ENCODE data around the gene ARID1B.

ARID1B gene

GRCh38 chr6:156996265-156996664 lies 219.1 kb downstream of the ARID1B start (continued):
- TF ChIP-seq ZNF518A (tag by site-specific recombination; conservative IDR thresholded peaks at IDR 0.05; ENCODE audit: low read depth), result no peak
- TF ChIP-seq ZNF555 (tag by site-specific recombination; conservative IDR thresholded peaks at IDR 0.05), result no peak
- TF ChIP-seq TRIM28 (IDR thresholded peaks at IDR 0.05; ENCODE audit: borderline replicate concordance, low read length), result no peak
- TF ChIP-seq GLI2 (tag by site-specific recombination; IDR thresholded peaks at IDR 0.05; ENCODE audit: borderline replicate concordance, low read depth), result no peak
- no peak for TF ChIP-seq SALL2 (tag by site-specific recombination; IDR thresholded peaks at IDR 0.05; ENCODE audit: borderline replicate concordance)
- no peak for TF ChIP-seq ZNF701 (tag by site-specific recombination; IDR thresholded peaks at IDR 0.05)
- no peak for TF ChIP-seq ZNF549 (tag by site-specific recombination; IDR thresholded peaks at IDR 0.05)
- no peak for TF ChIP-seq ZNF530 (tag by site-specific recombination; IDR thresholded peaks at IDR 0.05; ENCODE audit: low read depth)
- TF ChIP-seq ZNF221 (tag by site-specific recombination; IDR thresholded peaks at IDR 0.05; ENCODE audit: borderline replicate concordance), result no peak
- TF ChIP-seq ZFHX2 (tag by site-specific recombination; conservative IDR thresholded peaks at IDR 0.05), result no peak
- no peak for TF ChIP-seq ZNF280D (tag by site-specific recombination; IDR thresholded peaks at IDR 0.05)
- no peak for TF ChIP-seq KLF17 (tag by site-specific recombination; IDR thresholded peaks at IDR 0.05)
- TF ChIP-seq ZNF174 (tag by site-specific recombination; IDR thresholded peaks at IDR 0.05), result no peak

GRCh38 chr6:156998794-156999330 lies 221.7 kb downstream of the ARID1B start:
- Histone ChIP-seq H3K36me3 (ENCODE audit: control insufficient read depth in 2 of 2, insufficient read depth in 1 of 2, low read length in 2 of 2) (no peaks in the 10 kb centered on the region), H3K27ac (ENCODE audit: extremely low read depth, low read depth, low read length) (no peak overlapping the region), H3K4me1 (ENCODE audit: control insufficient read depth, insufficient read depth, low read length) (no peaks in the 10 kb centered on the region; the same call in 1 of the 2 replicates), H3K4me3 (ENCODE audit: low read depth, low read length) (no peak overlapping the region), H3K9me3 (ENCODE audit: control insufficient read depth, insufficient read depth, low read depth, low read length) (no peaks in the 10 kb centered on the region)
- CTCF ChIA-PET, result interaction anchor here (0.6 kb wide), 1 partner anchor 67 kb away, joined by 3 read pairs; no protein-coding TSS in a partner anchor
- POLR2A ChIA-PET, result no interaction called here
- TF ChIP-seq KLF9 (tag by site-specific recombination; IDR thresholded peaks at IDR 0.05; ENCODE audit: low read depth) (no peak), ZFP69B (tag by site-specific recombination; IDR thresholded peaks at IDR 0.05) (no peak), BCL6B (tag by site-specific recombination; IDR thresholded peaks at IDR 0.05) (no peak), WT1 (tag by site-specific recombination; IDR thresholded peaks at IDR 0.05) (no peak), ZNF335 (tag by site-specific recombination; conservative IDR thresholded peaks at IDR 0.05) (no peak), ZNF664 (tag by site-specific recombination; IDR thresholded peaks at IDR 0.05) (no peak), ZNF677 (tag by site-specific recombination; IDR thresholded peaks at IDR 0.05) (no peak), ZNF449 (tag by site-specific recombination; IDR thresholded peaks at IDR 0.05) (no peak), ZSCAN18 (tag by site-specific recombination; IDR thresholded peaks at IDR 0.05) (no peak), ZNF202 (tag by site-specific recombination; IDR thresholded peaks at IDR 0.05; ENCODE audit: borderline replicate concordance) (no peak), ZBTB7A (tag by site-specific recombination; IDR thresholded peaks at IDR 0.05; ENCODE audit: low read depth) (no peak)

Measured in HEK293 (cell line).